Stimulated activated CD8-positive, alpha-beta memory T cell treated with anti-CD3 and anti-CD28 coated beads, Interleukin-15, amount 100 ng/mL, for 24 hours (primary cell): ENCODE measurements around the gene LYST.
"Not testable (repeated sequence)": the region's sequence is repeated elsewhere in the genome, so short reads cannot be mapped to it uniquely, and the experiment has no call there.

ENCODE experiments used
- DNase-seq: peaks from one replicate; pipeline ENCODE4 v3.0.0-alpha.2; 2020; ENCODE audit warnings: low read depth

LYST gene

GRCh38 chr1:235817101-235817728, 49.5 kb downstream of the LYST start:
- no peak for DNase-seq

GRCh38 chr1:235809688-235810397, 56.9 kb downstream of the LYST start:
- no peak for DNase-seq

- DNase-seq = no peak
These were observed 58.5 kb downstream of the LYST start for GRCh38 chr1:235808223-235808622.

GRCh38 chr1:235806123-235806522, 60.6 kb downstream of the LYST start:
- DNase-seq = no peak

- DNase-seq = no peak
These were observed 63.9 kb downstream of the LYST start for GRCh38 chr1:235802573-235803346.

- no peak for DNase-seq
These were observed 67.4 kb downstream of the LYST start for GRCh38 chr1:235799264-235799663.

GRCh38 chr1:235791532-235792060, 75.1 kb downstream of the LYST start:
- no peak for DNase-seq

GRCh38 chr1:235790123-235790522, 76.6 kb downstream of the LYST start:
- no peak for DNase-seq

GRCh38 chr1:235786227-235786898, 80.3 kb downstream of the LYST start:
- not testable (repeated sequence) for DNase-seq

GRCh38 chr1:235784950-235785349, 81.8 kb downstream of the LYST start:
- DNase-seq = no peak

- no peak for DNase-seq
These were observed 83.4 kb downstream of the LYST start for GRCh38 chr1:235783148-235783776.

GRCh38 chr1:235782601-235783000, 84.1 kb downstream of the LYST start:
- no peak for DNase-seq

- DNase-seq = no peak
These were observed 84.9 kb downstream of the LYST start for GRCh38 chr1:235781807-235782206.

- DNase-seq = no peak
These were observed 86.9 kb downstream of the LYST start for GRCh38 chr1:235779770-235780169.

GRCh38 chr1:235776396-235776795, 90.3 kb downstream of the LYST start:
- DNase-seq = no peak

GRCh38 chr1:235775246-235775860, 91.4 kb downstream of the LYST start:
- DNase-seq = no peak

- DNase-seq = no peak
These were observed 98.9 kb downstream of the LYST start for GRCh38 chr1:235767795-235768194.

GRCh38 chr1:235766794-235767285, 99.9 kb downstream of the LYST start:
- no peak for DNase-seq

- DNase-seq = no peak
These were observed 102.7 kb downstream of the LYST start for GRCh38 chr1:235763962-235764361.

- no peak for DNase-seq
These were observed 107.4 kb downstream of the LYST start for GRCh38 chr1:235759336-235759735.

- DNase-seq = no peak
These were observed 107.8 kb downstream of the LYST start for GRCh38 chr1:235758931-235759330.
